CD4-positive, alpha-beta T cell treated with Interleukin-2 at 100 ng/mL for 4 hours (primary cell): ENCODE measurements around the gene MEGF10.
A peak's percentile ranks its signal among the peaks of the same experiment; 100 is the strongest.

Experiments used
- DNase-seq: peaks from one replicate; pipeline ENCODE4 v3.0.0-alpha.2; 2020; ENCODE audit warnings: low spot score

MEGF10 gene

GRCh38 chr5:127441799-127442484, 151.3 kb downstream of the MEGF10 start:
- DNase-seq = no peak

GRCh38 chr5:127444171-127444570, 153.6 kb downstream of the MEGF10 start:
- no peak for DNase-seq

- DNase-seq = no peak
Measured at GRCh38 chr5:127445328-127445727, 154.7 kb downstream of the MEGF10 start.

- DNase-seq = no peak
Measured at GRCh38 chr5:127446626-127447025, 156.0 kb downstream of the MEGF10 start.

DNA sequence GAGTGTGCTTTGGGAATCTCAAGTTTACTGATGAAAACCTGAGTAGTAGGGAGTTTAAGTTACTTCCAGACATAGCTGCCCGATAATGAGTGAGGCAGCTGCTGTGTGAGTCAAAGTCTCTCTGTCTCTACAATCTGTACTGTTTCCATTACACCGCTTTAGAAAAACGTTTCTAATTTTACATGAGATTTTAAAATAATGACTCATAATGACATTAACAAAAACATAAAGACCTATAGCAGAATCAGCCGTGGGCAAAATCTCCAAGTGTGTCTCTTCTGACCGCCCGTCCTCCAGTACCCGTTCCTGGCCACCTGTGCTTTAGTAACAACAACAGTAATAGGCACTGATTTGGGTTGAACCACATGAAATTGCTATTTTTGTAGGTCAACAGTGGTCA, 157.2 kb downstream of the MEGF10 start:
- no peak for DNase-seq

- DNase-seq = no peak
Measured at GRCh38 chr5:127450046-127450445, 159.4 kb downstream of the MEGF10 start.

DNA sequence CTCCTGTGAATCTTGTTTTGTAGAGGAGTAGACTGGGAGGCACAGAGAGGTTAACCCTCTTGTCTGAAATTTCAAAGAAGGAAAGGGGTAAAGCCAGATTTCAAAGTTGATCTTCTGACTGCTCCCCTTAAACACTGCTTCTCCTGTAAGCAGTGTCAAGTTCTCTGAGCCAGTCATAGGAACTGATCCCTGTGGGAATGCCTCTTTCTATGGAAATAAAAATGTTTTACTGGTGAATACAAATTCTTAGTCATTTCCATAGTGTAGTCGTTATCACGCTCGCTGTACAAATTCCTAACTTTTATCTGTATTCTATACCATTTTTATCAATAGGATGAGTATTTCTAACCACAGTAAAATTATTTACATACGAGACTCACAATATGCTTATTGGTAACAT, 160.5 kb downstream of the MEGF10 start:
- DNase-seq = no peak

GRCh38 chr5:127452626-127453025, 162.0 kb downstream of the MEGF10 start:
- DNase-seq = no peak

DNA sequence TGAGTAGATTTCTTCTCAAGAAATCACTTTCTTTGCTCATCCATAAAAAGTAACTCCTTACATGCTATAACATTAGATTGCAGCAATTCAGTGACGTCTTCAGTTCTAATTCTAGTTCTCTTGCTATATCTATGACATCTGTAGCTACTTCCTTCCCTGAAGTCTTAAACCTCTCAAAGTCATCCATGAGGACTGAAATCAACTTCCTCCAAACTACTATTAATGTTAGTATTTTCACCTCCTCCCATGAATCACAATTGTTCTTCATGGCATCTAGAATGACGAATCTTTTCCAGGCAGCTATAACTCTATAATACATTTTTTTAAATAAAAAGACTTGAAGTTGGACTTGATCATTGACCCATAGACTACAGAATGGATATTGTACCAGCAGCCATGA, 180.6 kb downstream of the MEGF10 start:
- DNase-seq = no peak

GRCh38 chr5:127472700-127473099, 182.1 kb downstream of the MEGF10 start:
- no peak for DNase-seq

GRCh38 chr5:127486471-127486870, 195.9 kb downstream of the MEGF10 start:
- DNase-seq = no peak

- peak; percentile 29 for DNase-seq
Measured at GRCh38 chr5:127492854-127493738, 202.5 kb downstream of the MEGF10 start.

- no peak for DNase-seq
Measured at GRCh38 chr5:127498548-127498947, 208.0 kb downstream of the MEGF10 start.

GRCh38 chr5:127505905-127506304, 215.3 kb downstream of the MEGF10 start:
- no peak for DNase-seq

DNA sequence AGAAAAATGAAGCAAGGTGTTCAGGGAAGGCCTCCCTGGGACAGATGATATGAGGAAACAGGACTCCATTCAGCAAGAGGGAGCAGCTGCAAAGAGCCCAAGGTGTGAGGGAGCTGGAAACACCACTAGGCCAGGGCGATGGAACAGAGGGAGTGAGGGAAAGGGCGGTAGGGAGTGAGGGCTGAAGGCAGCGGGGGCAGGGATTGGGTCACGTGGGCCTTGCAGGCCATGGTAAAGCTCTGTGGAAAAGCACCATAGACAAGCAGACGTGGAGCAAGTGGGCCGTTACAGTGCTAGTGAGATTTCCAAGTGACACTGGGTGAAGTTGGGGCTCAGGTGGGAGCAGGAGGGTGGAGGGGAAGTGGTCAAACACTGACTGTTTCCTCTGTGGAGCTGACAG, 216.0 kb downstream of the MEGF10 start:
- no peak for DNase-seq

DNA sequence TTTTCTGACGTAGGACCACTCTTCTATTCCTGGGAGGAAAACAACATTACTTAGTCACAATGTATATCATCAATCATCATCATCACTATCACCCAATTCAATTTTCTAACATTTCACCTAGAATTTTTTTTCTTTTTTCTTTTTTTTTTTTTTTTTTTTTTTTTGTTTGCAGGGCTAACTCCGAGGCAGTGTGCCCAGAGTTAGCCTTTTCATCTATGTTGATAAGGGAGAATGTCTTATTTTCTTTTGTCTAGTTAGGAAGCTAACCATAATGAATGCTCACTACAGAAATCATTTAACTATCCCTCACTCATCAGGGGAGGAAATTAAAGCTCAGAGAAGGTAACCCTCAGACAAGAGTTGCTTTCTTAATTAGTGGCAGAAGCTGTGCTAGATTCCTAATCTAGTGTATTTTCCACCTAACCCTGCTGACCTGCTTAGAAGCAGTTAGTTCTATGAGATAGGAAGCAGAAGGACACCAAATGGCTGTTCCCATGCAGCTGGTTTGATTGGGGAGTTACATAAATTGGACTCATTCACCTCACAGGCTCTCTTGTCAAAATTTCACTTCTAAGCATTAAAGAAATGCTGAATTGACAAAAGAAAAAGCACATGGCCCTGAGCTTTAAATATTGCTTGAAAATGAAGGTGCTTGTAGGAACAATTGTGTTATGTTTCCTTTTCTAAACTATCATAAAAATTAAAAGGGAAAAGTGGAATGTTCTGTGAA, 218.2 kb downstream of the MEGF10 start:
- DNase-seq = no peak
